HL-60 (cell line): ENCODE results near the gene UBAP1L.

Experiments used
- DNase-seq, 2 experiments: peaks; one replicate each; pipeline ENCODE4 v3.0.0-alpha.2; 2010 to 2020; ENCODE audit warnings: low read depth in 1 of 2, low spot score in 1 of 2
- H3K27ac ChIP-seq: fragments of 250-450 bp; sonication (Bioruptor Pico); replicated peaks from 2 replicates; pipeline ENCODE4 v1.5.1; 2020; ENCODE audit warnings: mild to moderate bottlenecking, moderate library complexity
- H3K27me3 ChIP-seq: fragments of 250-450 bp; sonication (Bioruptor Pico); 2 replicates; pipeline ENCODE4 v1.5.1; 2021; ENCODE audit warnings: mild to moderate bottlenecking, moderate library complexity; ENCODE audit not compliant: insufficient read depth, poor library complexity, severe bottlenecking
- H3K4me3 ChIP-seq: replicated peaks from 2 replicates; pipeline ENCODE4 v1.5.1; 2011; ENCODE audit warnings: mild to moderate bottlenecking, control low read depth, low read length; ENCODE audit not compliant: insufficient read depth
- CTCF ChIP-seq: IDR thresholded peaks from one replicate; pipeline ENCODE4 v1.5.1; 2011; ENCODE audit warnings: low read length, control low read depth, inconsistent platforms; ENCODE audit not compliant: insufficient read depth
- GABPA ChIP-seq: IDR thresholded peaks from 2 replicates; pipeline ENCODE4 v1.6.1; 2012; ENCODE audit warnings: low read depth
- POLR2AphosphoS5 ChIP-seq: IDR thresholded peaks from 2 replicates; pipeline ENCODE4 v1.6.1; 2012; ENCODE audit warnings: low read depth
- SPI1 ChIP-seq: IDR thresholded peaks from 2 replicates; pipeline ENCODE4 v1.6.1; 2012; ENCODE audit warnings: low read depth, mild to moderate bottlenecking, borderline replicate concordance
- TF ChIP-seq, protein P1 (sequence below): IDR thresholded peaks from 2 replicates; pipeline ENCODE4 v1.6.1; 2012; ENCODE audit warnings: low read depth; ENCODE audit not compliant: insufficient replicate concordance

UBAP1L gene

GRCh38 chr15:65069179-65069578 lies 45.8 kb downstream of the UBAP1L start:
- no peak for DNase-seq
- Histone ChIP-seq H3K4me3 (no peak overlapping the region), H3K27ac (no peak overlapping the region)

GRCh38 chr15:65068403-65068788 lies 46.6 kb downstream of the UBAP1L start:
- no peak for DNase-seq
- TF ChIP-seq, protein P1, sequence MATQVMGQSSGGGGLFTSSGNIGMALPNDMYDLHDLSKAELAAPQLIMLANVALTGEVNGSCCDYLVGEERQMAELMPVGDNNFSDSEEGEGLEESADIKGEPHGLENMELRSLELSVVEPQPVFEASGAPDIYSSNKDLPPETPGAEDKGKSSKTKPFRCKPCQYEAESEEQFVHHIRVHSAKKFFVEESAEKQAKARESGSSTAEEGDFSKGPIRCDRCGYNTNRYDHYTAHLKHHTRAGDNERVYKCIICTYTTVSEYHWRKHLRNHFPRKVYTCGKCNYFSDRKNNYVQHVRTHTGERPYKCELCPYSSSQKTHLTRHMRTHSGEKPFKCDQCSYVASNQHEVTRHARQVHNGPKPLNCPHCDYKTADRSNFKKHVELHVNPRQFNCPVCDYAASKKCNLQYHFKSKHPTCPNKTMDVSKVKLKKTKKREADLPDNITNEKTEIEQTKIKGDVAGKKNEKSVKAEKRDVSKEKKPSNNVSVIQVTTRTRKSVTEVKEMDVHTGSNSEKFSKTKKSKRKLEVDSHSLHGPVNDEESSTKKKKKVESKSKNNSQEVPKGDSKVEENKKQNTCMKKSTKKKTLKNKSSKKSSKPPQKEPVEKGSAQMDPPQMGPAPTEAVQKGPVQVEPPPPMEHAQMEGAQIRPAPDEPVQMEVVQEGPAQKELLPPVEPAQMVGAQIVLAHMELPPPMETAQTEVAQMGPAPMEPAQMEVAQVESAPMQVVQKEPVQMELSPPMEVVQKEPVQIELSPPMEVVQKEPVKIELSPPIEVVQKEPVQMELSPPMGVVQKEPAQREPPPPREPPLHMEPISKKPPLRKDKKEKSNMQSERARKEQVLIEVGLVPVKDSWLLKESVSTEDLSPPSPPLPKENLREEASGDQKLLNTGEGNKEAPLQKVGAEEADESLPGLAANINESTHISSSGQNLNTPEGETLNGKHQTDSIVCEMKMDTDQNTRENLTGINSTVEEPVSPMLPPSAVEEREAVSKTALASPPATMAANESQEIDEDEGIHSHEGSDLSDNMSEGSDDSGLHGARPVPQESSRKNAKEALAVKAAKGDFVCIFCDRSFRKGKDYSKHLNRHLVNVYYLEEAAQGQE, result no peak
- TF ChIP-seq GABPA, result no peak
- no peak for TF ChIP-seq SPI1
- no peak for TF ChIP-seq CTCF
- no peak for TF ChIP-seq POLR2AphosphoS5
- H3K27ac ChIP-seq, result no peak overlapping the region
- peaks cover 27% of the 10 kb centered on the region for H3K27me3 ChIP-seq
- H3K4me3 ChIP-seq, result no peak overlapping the region

More at GRCh38 chr15:65069179-65069578, 45.8 kb downstream of the UBAP1L start:
- H3K27me3 ChIP-seq, result peaks cover 27% of the 10 kb centered on the region
- TF ChIP-seq, protein P1, result no peak
- TF ChIP-seq SPI1, result no peak
- TF ChIP-seq POLR2AphosphoS5, result no peak
- TF ChIP-seq GABPA, result no peak
- no peak for TF ChIP-seq CTCF

GRCh38 chr15:65067645-65068402 lies 47.2 kb downstream of the UBAP1L start, which contains the start of gene RASL12:
RASL12 (minus strand) TSS chr15:65067991; CDS start chr15:65067835, 156 bp downstream.
- no peak within 1 kb of the TSS for H3K4me3 ChIP-seq
- no peak for DNase-seq

More at GRCh38 chr15:65067645-65068402, 47.2 kb downstream of the UBAP1L start, which contains the start of gene RASL12:
- no peak within 1 kb of the TSS for H3K27ac ChIP-seq
- H3K27me3 ChIP-seq, result peaks cover 27% of the 10 kb centered on the region
- TF ChIP-seq POLR2AphosphoS5, result no peak
- no peak for TF ChIP-seq GABPA
- TF ChIP-seq, protein P1, result no peak
- TF ChIP-seq SPI1, result no peak
- no peak for TF ChIP-seq CTCF
